GM23338 (cell line): ENCODE measurements around the gene WSCD2. TPM values are rescaled to one million over a fixed set of nuclear protein-coding genes. Genes with fewer than 3 reads are reported as not detected.

Source experiments
- ATAC-seq: fragments of 200-7000 bp; cut with Tn5 transposase; 3 replicates; pipeline ENCODE4 v1.9.1; 2020
- DNase-seq: peaks from one replicate; pipeline ENCODE4 v3.0.0-alpha.2; 2015; ENCODE audit warnings: low spot score
- H2AFZ ChIP-seq: fragments of 200-600 bp; sonication (generic); 2 replicates; pipeline ENCODE4 v1.8.0; 2016; ENCODE audit warnings: antibody characterized with exemption, mild to moderate bottlenecking, moderate library complexity
- H3F3A ChIP-seq: fragments of 200-600 bp; sonication (generic); replicated peaks from 2 replicates; pipeline ENCODE4 v1.8.0; 2017; ENCODE audit warnings: antibody characterized with exemption, mixed run types, low read depth
- H3K27ac ChIP-seq: fragments of 200-600 bp; sonication (generic); 2 replicates; pipeline ENCODE4 v1.6.1; 2016; ENCODE audit warnings: low read depth
- H3K27me3 ChIP-seq: fragments of 200-600 bp; sonication (generic); 2 replicates; pipeline ENCODE4 v1.8.0; 2016; ENCODE audit warnings: mild to moderate bottlenecking, mixed run types, moderate library complexity; ENCODE audit not compliant: insufficient read depth
- H3K36me3 ChIP-seq: fragments of 200-600 bp; sonication (generic); 2 replicates; pipeline ENCODE4 v1.8.0; 2016; ENCODE audit warnings: mild to moderate bottlenecking; ENCODE audit not compliant: insufficient read depth
- H3K4me1 ChIP-seq: fragments of 200-600 bp; sonication (generic); 2 replicates; pipeline ENCODE4 v1.8.0; 2016; ENCODE audit warnings: mild to moderate bottlenecking, moderate library complexity; ENCODE audit not compliant: insufficient read depth
- H3K4me2 ChIP-seq: fragments of 200-600 bp; sonication (generic); 2 replicates; pipeline ENCODE4 v1.7.1; 2017; ENCODE audit warnings: mixed run types
- H3K4me3 ChIP-seq: fragments of 200-600 bp; sonication (generic); 2 replicates; pipeline ENCODE4 v1.6.1; 2016; ENCODE audit warnings: mixed run types
- H3K79me2 ChIP-seq: fragments of 200-600 bp; sonication (generic); replicated peaks from 2 replicates; pipeline ENCODE4 v1.8.0; 2017; ENCODE audit warnings: mild to moderate bottlenecking; ENCODE audit not compliant: insufficient read depth
- H3K9me2 ChIP-seq: fragments of 200-600 bp; sonication (generic); 2 replicates; pipeline ENCODE4 v1.8.0; 2017; ENCODE audit not compliant: insufficient read depth
- H4K20me1 ChIP-seq: fragments of 200-600 bp; sonication (generic); replicated peaks from 2 replicates; pipeline ENCODE4 v1.8.0; 2017; ENCODE audit warnings: mild to moderate bottlenecking; ENCODE audit not compliant: insufficient read depth
- H3K27ac Mint-ChIP-seq: 2 replicates; pipeline ENCODE4 v1.8.0; 2020; ENCODE audit warnings: inconsistent platforms, mild to moderate bottlenecking, moderate library complexity, mixed read lengths
- H3K27me3 Mint-ChIP-seq: 3 replicates; pipeline ENCODE4 v1.8.0; 2022; ENCODE audit warnings: low read depth, mild to moderate bottlenecking, moderate library complexity, mixed read lengths, inconsistent platforms; ENCODE audit not compliant: insufficient read depth, poor library complexity
- H3K36me3 Mint-ChIP-seq: 3 replicates; pipeline ENCODE4 v1.8.0; 2021; ENCODE audit warnings: low read depth, mild to moderate bottlenecking, inconsistent platforms, moderate library complexity, mixed read lengths
- H3K4me1 Mint-ChIP-seq: 3 replicates; pipeline ENCODE4 v1.8.0; 2020; ENCODE audit warnings: mild to moderate bottlenecking, inconsistent platforms, mixed read lengths
- H3K4me3 Mint-ChIP-seq: 3 replicates; pipeline ENCODE4 v1.8.0; 2021; ENCODE audit warnings: moderate library complexity, mild to moderate bottlenecking, inconsistent platforms, mixed read lengths
- H3K9me3 Mint-ChIP-seq: 3 replicates; pipeline ENCODE4 v1.8.0; 2020; ENCODE audit warnings: moderate library complexity, mild to moderate bottlenecking, inconsistent platforms, mixed read lengths
- ETS1 ChIP-seq: IDR thresholded peaks from 2 replicates; pipeline ENCODE4 v1.6.1; 2016; ENCODE audit warnings: antibody characterized with exemption
- EZH2 ChIP-seq: fragments of 200-600 bp; sonication (generic); IDR thresholded peaks from one replicate; pipeline ENCODE4 v1.8.0; 2017; ENCODE audit warnings: antibody characterized with exemption, mild to moderate bottlenecking, low read depth; ENCODE audit not compliant: unreplicated experiment
- NANOG ChIP-seq: IDR thresholded peaks from 2 replicates; pipeline ENCODE4 v1.6.1; 2016; ENCODE audit warnings: antibody characterized with exemption, borderline replicate concordance
- POLR2AphosphoS5 ChIP-seq: IDR thresholded peaks from 2 replicates; pipeline ENCODE4 v1.6.1; 2016; ENCODE audit warnings: antibody characterized with exemption, low read depth
- REST ChIP-seq: IDR thresholded peaks from one replicate; pipeline ENCODE4 v1.6.1; 2018; ENCODE audit warnings: antibody characterized with exemption; ENCODE audit not compliant: unreplicated experiment
- ZNF331 ChIP-seq: fragments of 250-450 bp; sonication (Bioruptor Pico); IDR thresholded peaks from 2 replicates; pipeline ENCODE4 v1.5.0; 2020; ENCODE audit warnings: low read depth, mild to moderate bottlenecking, moderate library complexity
- ZNF462 ChIP-seq: fragments of 250-450 bp; sonication (Bioruptor Pico); IDR thresholded peaks from 2 replicates; pipeline ENCODE4 v1.5.0; 2020; ENCODE audit warnings: mild to moderate bottlenecking, moderate library complexity
- polyA plus RNA-seq: library from polyadenylated mRNA; unstranded; fragments of >200 nt; fragmentation: Nextera tagmentation; extraction: Ambion mirVana; gene quantifications from 2 replicates; pipeline ENCODE4 v1.2.1, GENCODE V29; 2016
- total RNA-seq: library from RNA; depleted of rRNA; stranded (reverse); fragments of >200 nt; shearing (Covaris generic); gene quantifications from 2 replicates; pipeline ENCODE4 v1.2.3, GENCODE V29; 2014

WSCD2 gene
- total and polyA plus RNA-seq, 2 experiments from 2014 or later: 0.66 to 3.1 TPM

GRCh38 chr12:108269224-108269623, 140.1 kb downstream of the WSCD2 start (continued):
- no peak for TF ChIP-seq REST

- Mint-ChIP-seq H3K9me3 (0 out of 3 replicates have a peak, but pooled peaks cover under 1% of the 10 kb centered on the region), H3K4me1 (no peaks in the 10 kb centered on the region), H3K27me3 (no peaks in the 10 kb centered on the region), H3K36me3 (no peaks in the 10 kb centered on the region), H3K27ac (no peak overlapping the region), H3K4me3 (no peak overlapping the region)
- no peak for DNase-seq
- Histone ChIP-seq H3K4me3 (no peak overlapping the region), H3K36me3 (no peaks in the 10 kb centered on the region), H4K20me1 (no peaks in the 10 kb centered on the region), H3K27ac (no peak overlapping the region), H3K9me2 (no peaks in the 10 kb centered on the region; the same call in 1 of the 2 replicates), H3K4me2 (no peak overlapping the region), H3K4me1 (no peaks in the 10 kb centered on the region), H3F3A (no peaks in the 10 kb centered on the region), H3K79me2 (no peaks in the 10 kb centered on the region), H2AFZ (no peak overlapping the region), H3K27me3 (no peaks in the 10 kb centered on the region)
- ATAC-seq: no peak
- TF ChIP-seq NANOG (no peak), ETS1 (no peak)
Observed at GRCh38 chr12:108270035-108270848, 141.2 kb downstream of the WSCD2 start.

- H4K20me1 ChIP-seq: no peaks in the 10 kb centered on the region; the same call in 1 of the 2 replicates
- H3F3A ChIP-seq: no peaks in the 10 kb centered on the region
- no peaks in the 10 kb centered on the region for H3K4me1 ChIP-seq
- no peak overlapping the region for H3K4me3 ChIP-seq
- no peak overlapping the region for H3K4me3 Mint-ChIP-seq
- no peaks in the 10 kb centered on the region for H3K27me3 ChIP-seq
- no peak overlapping the region for H2AFZ ChIP-seq
- H3K27ac Mint-ChIP-seq: no peak overlapping the region
- H3K27ac ChIP-seq: no peak overlapping the region
- H3K4me2 ChIP-seq: no peak overlapping the region
- no peak for DNase-seq
- H3K9me3 Mint-ChIP-seq: peaks cover 3% of the 10 kb centered on the region; the same call in 1 of the 3 replicates
- no peaks in the 10 kb centered on the region; the same call in 1 of the 2 replicates for H3K9me2 ChIP-seq
- no peak for ATAC-seq
- H3K79me2 ChIP-seq: no peaks in the 10 kb centered on the region
- H3K4me1 Mint-ChIP-seq: peaks cover 4% of the 10 kb centered on the region
- H3K27me3 Mint-ChIP-seq: no peaks in the 10 kb centered on the region
- H3K36me3 ChIP-seq: no peaks in the 10 kb centered on the region
- H3K36me3 Mint-ChIP-seq: no peaks in the 10 kb centered on the region
- no peak for TF ChIP-seq ZNF331
- TF ChIP-seq ZNF462 (CRISPR knock-in tag): no peak
- no peak for TF ChIP-seq POLR2AphosphoS5
- no peak for TF ChIP-seq EZH2
Observed at GRCh38 chr12:108270849-108271143, 141.7 kb downstream of the WSCD2 start.
